ENCODE data around the gene RADIL. TPM values are rescaled to one million over a fixed set of nuclear protein-coding genes. Genes with fewer than 3 reads are reported as not detected.

The RADIL gene
- total RNA-seq, 1 donor from 2014 or later, result 3.3 TPM

- FAIRE-seq, result no peak
Measured at GRCh38 chr7:4783762-4784351, 99.7 kb downstream of the RADIL start.

GRCh38 chr7:4783292-4783652 is 100.2 kb downstream of the RADIL start:
- FAIRE-seq (no peak), DNase-seq (ENCODE audit: low spot score in 2 of 2) (no peak)

More at GRCh38 chr7:4783762-4784351, 99.7 kb downstream of the RADIL start:
- no peak for DNase-seq (ENCODE audit: low spot score in 2 of 2)

DNA sequence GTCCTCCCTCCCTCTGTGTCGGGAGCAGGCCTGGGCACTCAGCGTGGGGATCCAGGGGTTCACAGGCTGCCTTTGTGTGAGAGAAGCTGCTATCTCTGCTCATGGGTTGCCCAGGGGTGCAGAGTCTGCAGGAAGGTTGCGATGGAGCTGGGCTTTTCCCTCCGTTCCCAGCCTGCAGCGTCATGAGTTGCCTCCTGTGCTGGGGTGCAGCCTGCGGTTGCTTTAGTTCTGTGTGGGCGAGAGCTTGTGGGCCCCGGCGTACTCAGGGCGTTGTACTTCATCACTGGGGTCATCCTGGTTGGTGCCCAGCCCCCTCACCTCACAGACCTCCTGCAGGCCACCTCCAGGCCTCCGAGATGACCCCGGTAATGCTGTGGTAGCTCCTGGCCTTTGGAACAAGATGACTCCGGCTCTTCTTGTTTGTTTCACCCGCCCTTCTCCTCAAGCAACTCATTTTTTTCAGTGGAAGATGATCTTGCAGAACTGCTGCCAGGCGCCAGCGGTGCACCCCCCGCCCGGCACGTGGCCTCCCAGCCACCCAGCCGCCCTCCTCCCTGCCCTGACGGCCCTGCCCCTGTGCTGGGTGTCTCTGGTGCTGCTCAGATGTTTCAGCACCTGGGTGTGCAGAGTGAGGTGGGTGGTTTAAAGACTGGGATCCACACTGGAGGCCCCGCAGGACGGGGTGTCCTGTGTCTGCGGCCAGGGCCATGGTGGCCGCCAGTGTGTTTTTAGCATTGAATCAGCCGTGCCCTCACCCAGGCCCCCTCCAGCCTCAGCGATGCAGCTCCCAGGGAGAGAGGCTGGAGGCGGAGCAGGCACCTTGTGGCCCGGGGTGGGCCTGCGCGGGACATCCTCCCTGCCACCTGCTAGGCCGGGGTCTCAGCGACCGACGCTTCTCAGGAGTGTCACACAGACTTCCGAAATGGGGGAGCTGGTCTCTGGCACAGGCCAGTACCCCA is 100.9 kb downstream of the RADIL start:
- DNase-seq (ENCODE audit: low spot score in 2 of 2), result no peak
- FAIRE-seq, result no peak

GRCh38 chr7:4781366-4782069 is 102.0 kb downstream of the RADIL start:
- FAIRE-seq, result no peak
- DNase-seq (ENCODE audit: low spot score in 2 of 2), result no peak

GRCh38 chr7:4779118-4779517 is 104.4 kb downstream of the RADIL start:
- DNase-seq (ENCODE audit: low spot score in 2 of 2), result no peak
- FAIRE-seq, result peak; percentile 99

- no peak for DNase-seq (ENCODE audit: low spot score in 2 of 2)
- FAIRE-seq, result no peak
Measured at GRCh38 chr7:4775848-4776623, 107.5 kb downstream of the RADIL start.

GRCh38 chr7:4775250-4775847 is 108.2 kb downstream of the RADIL start, which contains the start of gene AP5Z1:
AP5Z1 (plus strand) TSS chr7:4775623; CDS start chr7:4775716, 93 bp downstream.
- DNase-seq (ENCODE audit: low spot score in 2 of 2) (peak; percentile 99), FAIRE-seq (no peak)

GRCh38 chr7:4774658-4775249 is 108.8 kb downstream of the RADIL start:
- no peak for FAIRE-seq
- no peak for DNase-seq (ENCODE audit: low spot score in 2 of 2)

DNA sequence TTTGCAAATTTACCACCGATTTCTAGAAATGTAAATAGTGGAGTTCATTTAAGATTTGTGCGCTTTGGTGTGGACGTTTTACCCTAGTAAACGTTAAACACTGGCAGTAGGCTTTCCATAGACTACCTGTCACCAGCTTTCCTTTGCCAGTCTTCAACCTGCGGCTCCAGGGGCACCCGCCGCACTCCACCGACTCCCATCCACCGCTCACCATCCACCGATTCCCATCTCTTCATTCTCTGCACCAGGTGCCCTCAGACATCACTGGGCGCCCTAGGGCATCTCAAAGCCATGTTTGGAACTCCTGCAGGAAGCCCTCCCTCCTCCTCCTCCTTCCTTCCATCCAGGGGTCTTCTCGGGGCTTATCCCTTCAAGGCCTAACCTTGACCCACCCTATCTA is 109.5 kb downstream of the RADIL start:
- FAIRE-seq (no peak), DNase-seq (ENCODE audit: low spot score in 2 of 2) (no peak)

GRCh38 chr7:4772306-4772705 is 111.2 kb downstream of the RADIL start:
- no peak for DNase-seq (ENCODE audit: low spot score in 2 of 2)
- no peak for FAIRE-seq

DNA sequence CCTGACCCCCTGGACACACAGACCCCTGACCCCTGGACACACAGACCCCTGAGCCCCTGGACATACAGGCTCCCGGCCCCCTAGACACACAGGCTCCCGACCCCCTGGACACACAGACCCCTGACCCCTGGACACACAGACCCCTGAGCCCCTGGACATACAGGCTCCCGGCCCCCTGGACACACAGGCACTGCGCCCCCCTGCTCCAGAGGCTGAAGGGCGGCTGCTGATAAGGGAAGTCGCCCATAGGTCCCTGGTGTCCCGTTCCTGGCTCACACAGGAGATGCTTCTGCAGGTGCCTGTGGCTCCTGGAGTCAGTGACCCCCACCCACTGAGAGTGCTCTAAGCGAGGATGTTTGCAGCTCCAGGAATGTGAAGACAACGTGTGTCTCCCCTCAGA is 111.8 kb downstream of the RADIL start:
- no peak for DNase-seq (ENCODE audit: low spot score in 2 of 2)
- FAIRE-seq, result no peak

DNA sequence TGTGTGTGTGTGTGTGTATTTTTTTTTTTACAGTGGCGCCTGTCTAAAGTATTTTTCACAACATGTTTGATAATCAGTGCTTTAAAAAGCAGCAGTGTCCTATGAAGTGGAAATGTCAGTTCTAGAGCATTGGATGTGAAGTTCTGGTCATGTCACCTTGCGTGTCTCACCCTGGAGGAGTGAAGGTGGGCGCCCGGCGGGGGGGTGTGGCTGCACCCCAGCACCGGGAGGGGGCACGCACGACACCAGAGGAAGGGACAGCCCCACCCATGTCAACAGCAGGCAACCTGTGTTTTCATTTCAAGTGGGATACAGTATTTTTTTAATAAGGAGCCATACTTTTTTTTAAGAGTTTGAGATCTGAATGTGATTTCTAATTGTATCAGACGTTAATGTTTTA is 112.6 kb downstream of the RADIL start:
- FAIRE-seq (no peak), DNase-seq (ENCODE audit: low spot score in 2 of 2) (no peak)

DNA sequence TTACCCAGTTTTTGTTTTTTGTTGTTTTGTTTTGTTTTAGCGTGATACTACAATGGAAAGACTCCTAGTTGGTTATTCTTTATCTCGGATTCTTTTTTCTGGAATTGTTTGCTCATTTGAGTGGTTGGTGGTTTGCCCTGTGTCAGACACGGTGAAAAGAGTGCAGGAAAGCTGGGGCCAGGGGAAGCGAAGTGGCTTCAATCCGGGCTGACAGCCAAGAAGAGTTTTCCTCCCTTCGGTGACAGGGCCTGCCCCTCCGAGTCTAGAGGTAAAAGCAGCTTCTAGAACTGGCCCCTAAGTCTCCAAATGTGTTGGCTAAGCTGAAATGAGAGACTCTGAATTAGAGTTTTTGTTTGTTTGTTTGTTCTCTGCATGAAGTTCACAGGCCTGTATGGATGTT is 113.8 kb downstream of the RADIL start:
- FAIRE-seq (no peak), DNase-seq (ENCODE audit: low spot score in 2 of 2) (no peak)

GRCh38 chr7:4768597-4769569 is 114.6 kb downstream of the RADIL start:
- no peak for DNase-seq (ENCODE audit: low spot score in 2 of 2)
- no peak for FAIRE-seq

GRCh38 chr7:4766666-4767519 is 116.6 kb downstream of the RADIL start:
- FAIRE-seq (no peak), DNase-seq (ENCODE audit: low spot score in 2 of 2) (no peak)

DNA sequence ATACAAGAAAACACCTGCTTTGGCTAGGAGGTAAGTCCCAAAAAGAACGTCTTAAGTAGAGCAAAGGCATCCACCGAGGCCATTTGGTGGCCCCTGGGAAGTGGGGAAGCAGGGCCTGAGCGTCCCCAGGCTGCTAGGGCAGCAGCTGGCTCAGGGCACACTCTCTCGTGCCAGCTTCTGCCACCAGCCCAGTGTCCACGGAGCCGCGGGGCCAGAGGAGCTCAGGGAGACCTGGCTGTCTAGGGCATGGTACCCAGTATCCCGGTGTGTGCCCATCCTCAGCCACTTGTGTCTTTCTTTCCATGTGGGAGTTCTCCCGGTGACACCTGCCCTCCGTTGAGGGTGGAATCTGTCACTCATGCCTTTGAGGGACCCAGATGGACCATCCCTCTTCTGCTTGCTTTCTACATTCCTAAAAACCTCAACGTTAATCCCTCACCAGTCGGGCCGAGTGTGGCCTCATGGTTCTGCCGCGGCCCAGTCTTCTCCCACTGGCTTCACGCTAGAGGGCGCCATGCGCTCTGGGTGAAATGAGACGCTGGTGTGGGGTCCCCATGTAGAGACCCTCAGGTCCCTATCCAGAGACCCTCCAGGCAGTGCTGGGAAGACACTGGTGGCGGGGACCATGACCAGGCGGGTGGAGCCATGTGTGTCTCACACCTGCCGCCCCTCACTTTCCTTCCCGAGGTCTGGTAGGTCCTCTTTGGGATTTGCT is 117.6 kb downstream of the RADIL start:
- FAIRE-seq (no peak), DNase-seq (ENCODE audit: low spot score in 2 of 2) (peak in 1 of 2 donors; percentile 34)

Measured in frontal cortex (tissue), 4 donors.